CD4-positive, alpha-beta memory T cell (primary cell): ENCODE measurements around the gene ODF2. TPM values are rescaled to one million over a fixed set of nuclear protein-coding genes. Genes with fewer than 3 reads are reported as not detected.

Source experiments
- CTCF ChIA-PET: fragments of 350-600 bp; sonication (Branson Sonifier 250); formaldehyde crosslinking; loops from one replicate; lab custom pipeline; 2021; ENCODE audit warnings: inconsistent platforms; ENCODE audit not compliant: partially characterized antibody; lab: Charles Lee
- POLR2A ChIA-PET: fragments of 350-600 bp; sonication (Branson Sonifier 250); formaldehyde crosslinking; loops from one replicate; lab custom pipeline; 2021; ENCODE audit not compliant: partially characterized antibody; lab: Charles Lee
- DNase-seq, 5 donors: peaks; one replicate each; pipeline versions ENCODE4 v3.0.0 to v3.0.0-alpha.2; 2020 to 2022; ENCODE audit warnings: mixed read lengths in 1 of 5
- H3K27ac ChIP-seq: one replicate; pipeline ENCODE4 v1.7.0; 2013; ENCODE audit warnings: low read depth, low read length
- H3K27me3 ChIP-seq: 2 replicates; pipeline ENCODE4 v1.7.0; 2013; ENCODE audit warnings: mild to moderate bottlenecking, low read length, moderate library complexity; ENCODE audit not compliant: insufficient read depth
- H3K36me3 ChIP-seq: 2 replicates; pipeline ENCODE4 v1.7.0; 2013; ENCODE audit warnings: mild to moderate bottlenecking, low read length, moderate library complexity; ENCODE audit not compliant: insufficient read depth
- H3K4me1 ChIP-seq: 2 replicates; pipeline ENCODE4 v1.7.0; 2013; ENCODE audit warnings: mild to moderate bottlenecking, low read length, moderate library complexity; ENCODE audit not compliant: insufficient read depth
- H3K4me3 ChIP-seq, 2 donors: one replicate each; pipeline ENCODE4 v1.7.0; 2013; ENCODE audit warnings: low read length in 2 of 2, mild to moderate bottlenecking in 1 of 2
- H3K9me3 ChIP-seq, 2 donors: one replicate each; pipeline ENCODE4 v1.7.0; 2013; ENCODE audit warnings: low read length in 2 of 2, control low read depth in 1 of 2; ENCODE audit not compliant: control insufficient read depth in 1 of 2
- H3K27ac Mint-ChIP-seq, 7 donors: one replicate each; pipeline ENCODE4 v1.8.0; 2020 to 2021; ENCODE audit warnings: mixed read lengths in 7 of 7, mild to moderate bottlenecking in 6 of 7, inconsistent platforms in 3 of 7, moderate library complexity in 3 of 7
- H3K27me3 Mint-ChIP-seq, 2 donors: one replicate each; pipeline ENCODE4 v1.8.0; 2020 to 2021; ENCODE audit warnings: mixed read lengths in 2 of 2
- H3K36me3 Mint-ChIP-seq, 2 donors: one replicate each; pipeline ENCODE4 v1.8.0; 2020 to 2021; ENCODE audit warnings: mixed read lengths in 2 of 2, inconsistent platforms in 1 of 2, mild to moderate bottlenecking in 1 of 2
- H3K4me1 Mint-ChIP-seq, 4 donors: one replicate each; pipeline ENCODE4 v1.8.0; 2020 to 2021; ENCODE audit warnings: mixed read lengths in 4 of 4, mild to moderate bottlenecking in 1 of 4
- H3K4me3 Mint-ChIP-seq, 8 donors: one replicate each; pipeline ENCODE4 v1.8.0; 2020 to 2021; ENCODE audit warnings: mixed read lengths in 8 of 8, mild to moderate bottlenecking in 7 of 8, moderate library complexity in 6 of 8, inconsistent platforms in 3 of 8
- H3K9me3 Mint-ChIP-seq, 8 donors: one replicate each; pipeline ENCODE4 v1.8.0; 2020 to 2021; ENCODE audit warnings: mixed read lengths in 8 of 8, mild to moderate bottlenecking in 5 of 8, inconsistent platforms in 3 of 8, moderate library complexity in 1 of 8
- intact Hi-C: fragments of 100-400 bp; cut with micrococcal nuclease; formaldehyde crosslinking; loops from one replicate; pipeline ENCODE4 v1.15.1; 2023
- polyA plus RNA-seq, 2 donors: library from polyadenylated mRNA; unstranded; fragments of 300-500 nt; fragmentation: Illumina TruSeq; gene quantifications; one replicate each; pipeline ENCODE4 v1.2.3, GENCODE V29; 2021
- total RNA-seq, 2 experiments: library from RNA; stranded (reverse); gene quantifications; one replicate each; pipeline ENCODE4 v1.2.3, GENCODE V29; 2021

ODF2 gene
- total and polyA plus RNA-seq, 4 experiments from 2014 or later, result 10.0 to 33.6 (median 28.5) TPM

GRCh38 chr9:128456613-128457061 lies 831 bp downstream of the ODF2 start:
- no peaks in the 10 kb centered on the region for H3K27me3 Mint-ChIP-seq
- DNase-seq, result peak; percentile 59 to 75 (median 61)
- intact Hi-C loops, result loop anchor here (1.0 to 5.0 kb wide), 8 partner anchors 18 to 316 kb away; partner anchors contain the start of genes CERCAM, GLE1, GOLGA2 and SPTAN1
- no peaks in the 10 kb centered on the region for H3K27me3 ChIP-seq
- peaks cover 8 to 21% of the 10 kb centered on the region in 2 donors for H3K36me3 Mint-ChIP-seq
- H3K4me3 ChIP-seq, result peak overlapping the region; percentile 42 to 85
- H3K9me3 ChIP-seq, result no peaks in the 10 kb centered on the region
- peaks cover 4 to 22% (median 14%) of the 10 kb centered on the region in 4 donors for H3K4me1 Mint-ChIP-seq
- no peaks in the 10 kb centered on the region for H3K9me3 Mint-ChIP-seq
- H3K36me3 ChIP-seq, result peaks cover 14% of the 10 kb centered on the region
- peaks cover 12% of the 10 kb centered on the region for H3K4me1 ChIP-seq
- ChIA-PET POLR2A (no interaction called here), CTCF (no interaction called here)
- H3K27ac ChIP-seq, result peak overlapping the region; percentile 85
- peak overlapping the region; percentile 89 to 95 (median 92) for H3K4me3 Mint-ChIP-seq
- H3K27ac Mint-ChIP-seq, result peak overlapping the region; percentile 87 to 96 (median 93)

- H3K9me3 Mint-ChIP-seq, result no peaks in the 10 kb centered on the region
- Histone ChIP-seq H3K4me3 (peak overlapping the region; percentile 17 to 85), H3K27ac (peak overlapping the region; percentile 85), H3K27me3 (no peaks in the 10 kb centered on the region), H3K9me3 (no peaks in the 10 kb centered on the region), H3K4me1 (peaks cover 12% of the 10 kb centered on the region), H3K36me3 (peaks cover 19% of the 10 kb centered on the region)
- ChIA-PET POLR2A (interaction anchor here (1.4 kb wide), 1 partner anchor 28 kb away, joined by 5 read pairs; no protein-coding TSS in a partner anchor), CTCF (no interaction called here)
- H3K4me1 Mint-ChIP-seq, result peaks cover 4 to 22% (median 14%) of the 10 kb centered on the region in 4 donors
- intact Hi-C loops, result loop anchor here (5.0 kb wide), 1 partner anchor 315 kb away; the partner anchor contains the start of gene ZER1
- DNase-seq, result no peak
- peak overlapping the region; percentile 26 to 95 (median 92) for H3K4me3 Mint-ChIP-seq
- H3K27me3 Mint-ChIP-seq, result no peaks in the 10 kb centered on the region
- peak overlapping the region in 4 of 7 donors; percentile 36 to 96 (median 64) for H3K27ac Mint-ChIP-seq
- peaks cover 11 to 26% of the 10 kb centered on the region in 2 donors for H3K36me3 Mint-ChIP-seq
Measured at GRCh38 chr9:128457207-128457606, 1.4 kb downstream of the ODF2 start.

- Mint-ChIP-seq H3K4me1 (peaks cover 4 to 22% (median 14%) of the 10 kb centered on the region in 4 donors), H3K9me3 (no peaks in the 10 kb centered on the region), H3K4me3 (peak overlapping the region in 2 of 8 donors; percentile 28 to 54), H3K27me3 (no peaks in the 10 kb centered on the region), H3K36me3 (peaks cover 19 to 38% of the 10 kb centered on the region in 2 donors), H3K27ac (peak overlapping the region in 3 of 7 donors; percentile 16 to 35 (median 24))
- POLR2A ChIA-PET, result no interaction called here
- no peaks in the 10 kb centered on the region for H3K27me3 ChIP-seq
- H3K27ac ChIP-seq, result no peak overlapping the region
- CTCF ChIA-PET, result interaction anchor here (1.2 to 1.6 kb wide), 2 partner anchors 20 to 97 kb away, joined by 3 to 6 read pairs; no protein-coding TSS in a partner anchor
- H3K4me3 ChIP-seq, result no peak overlapping the region
- no peak for DNase-seq
- peaks cover 29% of the 10 kb centered on the region for H3K36me3 ChIP-seq
- no peaks in the 10 kb centered on the region for H3K9me3 ChIP-seq
- peaks cover 12% of the 10 kb centered on the region for H3K4me1 ChIP-seq
- intact Hi-C loops, result loop anchor here (5.0 kb wide), 1 partner anchor 313 kb away; the partner anchor contains the start of gene ZER1
Measured at GRCh38 chr9:128459011-128459410, 3.2 kb downstream of the ODF2 start.

GRCh38 chr9:128469070-128469469 lies 13.3 kb downstream of the ODF2 start:
- Histone ChIP-seq H3K4me3 (no peak overlapping the region), H3K27ac (no peak overlapping the region), H3K27me3 (no peaks in the 10 kb centered on the region), H3K9me3 (no peaks in the 10 kb centered on the region), H3K36me3 (peaks cover 26% of the 10 kb centered on the region), H3K4me1 (no peaks in the 10 kb centered on the region)
- Mint-ChIP-seq H3K27me3 (no peaks in the 10 kb centered on the region), H3K27ac (no peak overlapping the region), H3K36me3 (peaks cover 15 to 34% of the 10 kb centered on the region in 2 donors), H3K4me1 (peaks cover 0 to 5% (median 2%) of the 10 kb centered on the region in 4 donors), H3K9me3 (no peaks in the 10 kb centered on the region), H3K4me3 (no peak overlapping the region)
- intact Hi-C loops, result no loop called here
- ChIA-PET POLR2A (interaction anchor here (1.4 kb wide), 1 partner anchor 93 kb away, joined by 3 read pairs; no protein-coding TSS in a partner anchor), CTCF (interaction anchor here (1.1 kb wide), 1 partner anchor 49 kb away, joined by 3 read pairs; no protein-coding TSS in a partner anchor)
- DNase-seq, result no peak

- POLR2A ChIA-PET, result no interaction called here
- H3K9me3 Mint-ChIP-seq, result no peaks in the 10 kb centered on the region
- peaks cover 26% of the 10 kb centered on the region for H3K36me3 ChIP-seq
- H3K4me3 Mint-ChIP-seq, result no peak overlapping the region
- peaks cover 0 to 5% (median 2%) of the 10 kb centered on the region in 4 donors for H3K4me1 Mint-ChIP-seq
- H3K36me3 Mint-ChIP-seq, result peaks cover 25 to 41% of the 10 kb centered on the region in 2 donors
- H3K27ac Mint-ChIP-seq, result peak overlapping the region in 2 of 7 donors; percentile 59 to 89
- H3K27ac ChIP-seq, result no peak overlapping the region
- H3K4me3 ChIP-seq, result no peak overlapping the region
- no peak for DNase-seq
- no peaks in the 10 kb centered on the region for H3K27me3 Mint-ChIP-seq
- intact Hi-C loops, result no loop called here
- no peaks in the 10 kb centered on the region for H3K27me3 ChIP-seq
- H3K4me1 ChIP-seq, result no peaks in the 10 kb centered on the region
- no peaks in the 10 kb centered on the region for H3K9me3 ChIP-seq
- CTCF ChIA-PET, result no interaction called here
Measured at GRCh38 chr9:128470560-128470959, 14.8 kb downstream of the ODF2 start.

GRCh38 chr9:128473104-128473503 lies 17.3 kb downstream of the ODF2 start:
- Histone ChIP-seq H3K9me3 (no peaks in the 10 kb centered on the region), H3K27me3 (no peaks in the 10 kb centered on the region), H3K4me3 (no peak overlapping the region), H3K4me1 (no peaks in the 10 kb centered on the region), H3K27ac (no peak overlapping the region), H3K36me3 (peaks cover 23% of the 10 kb centered on the region)
- Mint-ChIP-seq H3K36me3 (peaks cover 32 to 48% of the 10 kb centered on the region in 2 donors), H3K4me1 (peaks cover 0 to 5% (median 2%) of the 10 kb centered on the region in 4 donors), H3K27ac (peak overlapping the region in 1 of 7 donors; percentile 59), H3K9me3 (no peaks in the 10 kb centered on the region), H3K27me3 (no peaks in the 10 kb centered on the region), H3K4me3 (no peak overlapping the region)
- DNase-seq, result no peak
- CTCF ChIA-PET, result no interaction called here
- POLR2A ChIA-PET, result no interaction called here
- intact Hi-C loops, result no loop called here

- ChIA-PET CTCF (no interaction called here), POLR2A (no interaction called here)
- H3K36me3 ChIP-seq, result peaks cover 27% of the 10 kb centered on the region
- H3K4me1 ChIP-seq, result no peaks in the 10 kb centered on the region
- no peak overlapping the region for H3K27ac ChIP-seq
- H3K36me3 Mint-ChIP-seq, result peaks cover 41 to 53% of the 10 kb centered on the region in 2 donors
- no peaks in the 10 kb centered on the region for H3K27me3 Mint-ChIP-seq
- H3K27me3 ChIP-seq, result no peaks in the 10 kb centered on the region
- intact Hi-C loops, result no loop called here
- no peaks in the 10 kb centered on the region for H3K9me3 ChIP-seq
- no peak overlapping the region for H3K4me3 ChIP-seq
- no peak overlapping the region for H3K4me3 Mint-ChIP-seq
- DNase-seq, result no peak
- no peaks in the 10 kb centered on the region for H3K9me3 Mint-ChIP-seq
- no peak overlapping the region for H3K27ac Mint-ChIP-seq
- H3K4me1 Mint-ChIP-seq, result no peaks in the 10 kb centered on the region
Measured at GRCh38 chr9:128475867-128476266, 20.1 kb downstream of the ODF2 start.
